ENCODE measurements around the gene PRTG.

The PRTG gene

DNA sequence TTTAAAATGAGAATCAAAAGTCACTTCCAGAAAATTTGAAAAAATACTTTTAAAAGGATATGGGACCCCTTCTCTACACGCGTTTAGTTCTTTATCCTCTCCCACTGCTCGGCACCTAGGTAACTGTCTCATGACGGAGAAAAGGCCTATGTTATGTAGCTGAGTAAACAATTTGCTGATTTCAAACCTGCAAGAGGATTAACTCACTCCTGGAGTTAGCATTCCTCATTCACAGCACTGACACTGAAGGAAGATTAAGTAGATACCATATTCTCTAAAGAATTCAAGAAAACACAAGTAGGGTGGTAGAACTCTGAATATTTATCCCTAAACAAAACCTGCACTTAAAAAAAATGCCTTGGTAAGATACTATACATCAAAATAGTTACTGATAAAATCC is 124.6 kb downstream of the PRTG start:
- TF ChIP-seq FOXP2 (optimal IDR thresholded peaks at IDR 0.05; ENCODE audit: borderline replicate concordance, extremely low read depth, extremely low read length, insufficient read depth) (no peak), TAF1 (IDR thresholded peaks at IDR 0.05; ENCODE audit: borderline replicate concordance, insufficient read depth, low read length) (no peak), SIN3A (IDR thresholded peaks at IDR 0.05; ENCODE audit: borderline replicate concordance, insufficient read depth, low read length) (no peak), POLR2AphosphoS5 (IDR thresholded peaks at IDR 0.05; ENCODE audit: low read depth, low read length) (no peak)
- TF ChIP-seq, protein P1, sequence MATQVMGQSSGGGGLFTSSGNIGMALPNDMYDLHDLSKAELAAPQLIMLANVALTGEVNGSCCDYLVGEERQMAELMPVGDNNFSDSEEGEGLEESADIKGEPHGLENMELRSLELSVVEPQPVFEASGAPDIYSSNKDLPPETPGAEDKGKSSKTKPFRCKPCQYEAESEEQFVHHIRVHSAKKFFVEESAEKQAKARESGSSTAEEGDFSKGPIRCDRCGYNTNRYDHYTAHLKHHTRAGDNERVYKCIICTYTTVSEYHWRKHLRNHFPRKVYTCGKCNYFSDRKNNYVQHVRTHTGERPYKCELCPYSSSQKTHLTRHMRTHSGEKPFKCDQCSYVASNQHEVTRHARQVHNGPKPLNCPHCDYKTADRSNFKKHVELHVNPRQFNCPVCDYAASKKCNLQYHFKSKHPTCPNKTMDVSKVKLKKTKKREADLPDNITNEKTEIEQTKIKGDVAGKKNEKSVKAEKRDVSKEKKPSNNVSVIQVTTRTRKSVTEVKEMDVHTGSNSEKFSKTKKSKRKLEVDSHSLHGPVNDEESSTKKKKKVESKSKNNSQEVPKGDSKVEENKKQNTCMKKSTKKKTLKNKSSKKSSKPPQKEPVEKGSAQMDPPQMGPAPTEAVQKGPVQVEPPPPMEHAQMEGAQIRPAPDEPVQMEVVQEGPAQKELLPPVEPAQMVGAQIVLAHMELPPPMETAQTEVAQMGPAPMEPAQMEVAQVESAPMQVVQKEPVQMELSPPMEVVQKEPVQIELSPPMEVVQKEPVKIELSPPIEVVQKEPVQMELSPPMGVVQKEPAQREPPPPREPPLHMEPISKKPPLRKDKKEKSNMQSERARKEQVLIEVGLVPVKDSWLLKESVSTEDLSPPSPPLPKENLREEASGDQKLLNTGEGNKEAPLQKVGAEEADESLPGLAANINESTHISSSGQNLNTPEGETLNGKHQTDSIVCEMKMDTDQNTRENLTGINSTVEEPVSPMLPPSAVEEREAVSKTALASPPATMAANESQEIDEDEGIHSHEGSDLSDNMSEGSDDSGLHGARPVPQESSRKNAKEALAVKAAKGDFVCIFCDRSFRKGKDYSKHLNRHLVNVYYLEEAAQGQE (IDR thresholded peaks at IDR 0.05; ENCODE audit: insufficient read depth in 1 of 2, low read depth in 2 of 2, low read length in 2 of 2) = no peak

DNA sequence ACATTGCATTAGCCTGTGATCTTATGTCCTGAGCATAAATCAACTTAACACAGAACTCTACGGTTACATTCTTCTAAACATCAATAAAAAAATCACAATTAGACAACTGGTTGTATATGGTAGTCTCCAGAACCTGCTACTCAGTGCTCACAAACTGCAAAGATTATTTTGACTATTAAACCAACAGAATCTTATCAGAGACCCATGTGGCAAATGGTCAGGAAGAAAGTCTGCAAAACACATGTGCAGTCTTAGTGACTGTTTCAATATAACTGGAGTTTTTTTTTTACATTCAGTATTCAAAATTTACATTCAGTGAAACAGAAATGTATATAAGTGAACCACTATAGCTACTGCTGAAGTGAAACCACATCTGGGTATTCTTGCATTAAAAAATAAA is 127.5 kb downstream of the PRTG start:
- TF ChIP-seq, protein P1 (IDR thresholded peaks at IDR 0.05; ENCODE audit: insufficient read depth in 1 of 2, low read depth in 2 of 2, low read length in 2 of 2) = no peak
- TF ChIP-seq POLR2AphosphoS5 (IDR thresholded peaks at IDR 0.05; ENCODE audit: low read depth, low read length) = no peak
- no peak for TF ChIP-seq FOXP2 (optimal IDR thresholded peaks at IDR 0.05; ENCODE audit: borderline replicate concordance, extremely low read depth, extremely low read length, insufficient read depth)
- no peak for TF ChIP-seq SIN3A (IDR thresholded peaks at IDR 0.05; ENCODE audit: borderline replicate concordance, insufficient read depth, low read length)
- TF ChIP-seq TAF1 (IDR thresholded peaks at IDR 0.05; ENCODE audit: borderline replicate concordance, insufficient read depth, low read length) = no peak

DNA sequence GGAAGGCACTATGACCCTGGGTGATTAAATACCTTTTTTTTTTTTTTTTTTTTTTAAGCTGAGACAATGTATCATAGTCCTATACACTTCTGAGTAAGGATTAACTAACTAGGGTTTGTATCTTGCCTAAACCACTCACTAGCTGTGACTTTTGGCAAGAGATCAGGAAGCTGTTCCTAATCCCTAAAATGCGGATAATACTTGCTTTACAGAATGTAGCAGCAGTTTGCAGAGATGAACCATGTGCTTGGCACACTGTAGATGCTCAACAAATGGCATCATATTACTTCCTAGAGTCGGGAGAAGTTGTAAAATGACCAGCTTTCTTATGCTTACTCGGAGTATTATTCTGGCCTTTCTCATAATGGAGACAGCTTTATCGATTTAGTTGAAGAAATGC is 129.2 kb downstream of the PRTG start:
- TF ChIP-seq SIN3A (IDR thresholded peaks at IDR 0.05; ENCODE audit: borderline replicate concordance, insufficient read depth, low read length) = no peak
- no peak for TF ChIP-seq TAF1 (IDR thresholded peaks at IDR 0.05; ENCODE audit: borderline replicate concordance, insufficient read depth, low read length)
- TF ChIP-seq POLR2AphosphoS5 (IDR thresholded peaks at IDR 0.05; ENCODE audit: low read depth, low read length) = no peak

DNA sequence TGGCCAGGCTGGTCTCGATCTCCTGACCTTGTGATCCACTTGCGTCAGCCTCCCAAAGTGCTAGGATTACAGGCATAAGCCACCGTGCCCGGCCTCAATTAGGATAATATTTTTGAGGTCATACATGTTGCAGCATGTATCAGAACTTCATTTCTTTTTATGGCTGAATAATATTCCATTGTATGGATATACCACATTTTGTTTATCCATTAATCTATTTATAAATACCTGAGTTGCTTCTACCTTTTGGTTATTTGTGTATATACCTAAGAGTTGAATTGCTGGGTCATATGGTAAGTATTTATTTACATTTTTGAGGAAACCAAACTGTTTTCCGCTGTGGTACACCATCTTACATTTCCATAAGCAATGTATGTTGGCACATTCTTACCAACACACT is 136.7 kb downstream of the PRTG start:
- no peak for TF ChIP-seq POLR2AphosphoS5 (IDR thresholded peaks at IDR 0.05; ENCODE audit: low read depth, low read length)
- TF ChIP-seq FOXP2 (optimal IDR thresholded peaks at IDR 0.05; ENCODE audit: borderline replicate concordance, extremely low read depth, extremely low read length, insufficient read depth) = no peak
- TF ChIP-seq TAF1 (IDR thresholded peaks at IDR 0.05; ENCODE audit: borderline replicate concordance, insufficient read depth, low read length) = no peak
- no peak for TF ChIP-seq SIN3A (IDR thresholded peaks at IDR 0.05; ENCODE audit: borderline replicate concordance, insufficient read depth, low read length)
- TF ChIP-seq, protein P1 (IDR thresholded peaks at IDR 0.05; ENCODE audit: insufficient read depth in 1 of 2, low read depth in 2 of 2, low read length in 2 of 2) = no peak

DNA sequence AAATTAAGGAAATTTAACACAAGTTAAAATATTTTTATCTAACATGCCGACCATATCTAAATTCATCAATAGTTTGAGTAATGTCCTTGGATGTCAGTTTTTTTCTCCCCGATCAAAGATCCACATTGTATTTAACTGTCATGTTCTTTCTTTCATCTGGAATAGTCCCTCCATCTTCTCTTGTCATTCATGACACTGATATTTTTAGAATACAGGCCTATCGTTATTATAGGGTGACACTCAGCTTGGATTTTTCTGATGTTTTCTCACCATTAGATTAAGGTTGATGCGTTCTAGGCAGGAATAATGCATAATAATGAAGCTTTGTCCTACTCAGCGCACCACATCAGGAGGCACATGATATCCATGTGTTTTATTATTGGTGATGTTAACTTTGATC is 141.6 kb downstream of the PRTG start:
- TF ChIP-seq FOXP2 (optimal IDR thresholded peaks at IDR 0.05; ENCODE audit: borderline replicate concordance, extremely low read depth, extremely low read length, insufficient read depth) (no peak), TAF1 (IDR thresholded peaks at IDR 0.05; ENCODE audit: borderline replicate concordance, insufficient read depth, low read length) (no peak), POLR2AphosphoS5 (IDR thresholded peaks at IDR 0.05; ENCODE audit: low read depth, low read length) (no peak), SIN3A (IDR thresholded peaks at IDR 0.05; ENCODE audit: borderline replicate concordance, insufficient read depth, low read length) (no peak)
- TF ChIP-seq, protein P1 (IDR thresholded peaks at IDR 0.05; ENCODE audit: insufficient read depth in 1 of 2, low read depth in 2 of 2, low read length in 2 of 2) = no peak
